Neural crest cell (in vitro differentiated cells): ENCODE measurements around the gene SCN5A. TPM values are rescaled to one million over a fixed set of nuclear protein-coding genes. Genes with fewer than 3 reads are reported as not detected.

Source experiments
- DNase-seq: peaks from one replicate; pipeline ENCODE4 v3.0.0; 2021; ENCODE audit warnings: low read depth, mixed read lengths, low spot score
- H3K27ac Mint-ChIP-seq: one replicate; pipeline ENCODE4 v1.8.0; 2021; ENCODE audit warnings: mild to moderate bottlenecking, mixed read lengths; ENCODE audit not compliant: unreplicated experiment
- H3K27me3 Mint-ChIP-seq: 2 replicates; pipeline ENCODE4 v1.8.0; 2021; ENCODE audit warnings: low read depth, mild to moderate bottlenecking, mixed read lengths
- H3K36me3 Mint-ChIP-seq: 2 replicates; pipeline ENCODE4 v1.8.0; 2021; ENCODE audit warnings: low read depth, mild to moderate bottlenecking, mixed read lengths
- H3K4me1 Mint-ChIP-seq: 2 replicates; pipeline ENCODE4 v1.8.0; 2021; ENCODE audit warnings: mixed read lengths
- H3K4me3 Mint-ChIP-seq: one replicate; pipeline ENCODE4 v1.8.0; 2021; ENCODE audit warnings: mild to moderate bottlenecking, mixed read lengths
- H3K9me3 Mint-ChIP-seq: 2 replicates; pipeline ENCODE4 v1.8.0; 2021; ENCODE audit warnings: mixed read lengths
- CTCF ChIP-seq: fragments of 200-600 bp; sonication (generic); conservative IDR thresholded peaks from 2 replicates; pipeline ENCODE4 v1.5.0; 2021; ENCODE audit warnings: antibody characterized with exemption, mild to moderate bottlenecking
- total RNA-seq: library from RNA; stranded (reverse); gene quantifications from 2 replicates; pipeline ENCODE4 v1.2.1, GENCODE V29; 2021

Gene SCN5A
- total RNA-seq, 1 donor from 2014 or later: 1.2 TPM

GRCh38 chr3:38651153-38651789 is 1.8 kb upstream of the SCN5A start:
- peak overlapping the region; percentile 68 for H3K4me3 Mint-ChIP-seq
- H3K36me3 Mint-ChIP-seq: no peaks in the 10 kb centered on the region
- H3K4me1 Mint-ChIP-seq: peaks cover 10% of the 10 kb centered on the region
- H3K27me3 Mint-ChIP-seq: peaks cover 37% of the 10 kb centered on the region
- TF ChIP-seq CTCF: peak; percentile 92
- peak; percentile 61 for DNase-seq
- no peak overlapping the region for H3K27ac Mint-ChIP-seq
- no peaks in the 10 kb centered on the region for H3K9me3 Mint-ChIP-seq

DNA sequence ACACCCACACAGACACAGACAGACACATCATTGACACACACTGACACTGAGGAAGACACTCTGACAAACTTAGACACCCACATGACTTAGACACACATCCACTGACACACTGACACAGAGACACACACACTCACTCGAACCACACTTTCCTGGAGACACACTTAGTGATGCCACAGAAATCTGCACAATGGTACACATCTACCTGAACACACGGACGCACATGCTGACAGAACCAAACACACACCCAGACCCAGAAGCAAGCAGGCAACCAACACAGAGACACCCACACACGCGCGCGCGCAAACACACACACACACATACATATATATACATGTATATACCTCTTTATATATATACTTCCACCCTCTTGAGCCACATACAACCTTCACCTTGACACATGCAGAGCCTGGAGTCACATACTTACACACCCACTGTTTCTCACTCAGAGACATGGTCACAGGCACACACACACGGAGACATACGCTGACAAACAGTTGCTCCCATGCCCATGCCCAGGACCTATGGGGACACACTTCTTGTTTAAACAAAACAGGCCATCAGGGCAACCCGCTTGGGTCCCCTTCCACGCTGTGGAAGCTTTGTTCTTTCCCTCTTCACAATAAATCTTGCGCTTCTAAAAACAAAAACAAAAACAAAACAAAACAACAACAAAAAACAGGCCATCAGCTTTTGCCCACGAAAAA is 913 bp upstream of the SCN5A start:
- H3K4me3 Mint-ChIP-seq: no peak overlapping the region
- DNase-seq: no peak
- no peaks in the 10 kb centered on the region for H3K9me3 Mint-ChIP-seq
- peaks cover 30% of the 10 kb centered on the region for H3K27me3 Mint-ChIP-seq
- peaks cover 4% of the 10 kb centered on the region for H3K4me1 Mint-ChIP-seq
- no peak for TF ChIP-seq CTCF
- no peaks in the 10 kb centered on the region for H3K36me3 Mint-ChIP-seq
- H3K27ac Mint-ChIP-seq: no peak overlapping the region

GRCh38 chr3:38648659-38649499 is 608 bp downstream of the SCN5A start:
- DNase-seq: no peak
- H3K4me3 Mint-ChIP-seq: peak overlapping the region; percentile 60
- H3K27ac Mint-ChIP-seq: no peak overlapping the region
- TF ChIP-seq CTCF: no peak
- H3K27me3 Mint-ChIP-seq: peaks cover 21% of the 10 kb centered on the region
- peaks cover 4% of the 10 kb centered on the region for H3K4me1 Mint-ChIP-seq
- H3K36me3 Mint-ChIP-seq: no peaks in the 10 kb centered on the region
- H3K9me3 Mint-ChIP-seq: no peaks in the 10 kb centered on the region

GRCh38 chr3:38648024-38648658 is 1.3 kb downstream of the SCN5A start:
- Mint-ChIP-seq H3K27ac (no peak overlapping the region), H3K36me3 (no peaks in the 10 kb centered on the region), H3K4me1 (peaks cover 4% of the 10 kb centered on the region), H3K9me3 (no peaks in the 10 kb centered on the region), H3K4me3 (peak overlapping the region; percentile 60), H3K27me3 (peaks cover 14% of the 10 kb centered on the region)
- no peak for DNase-seq
- no peak for TF ChIP-seq CTCF

- no peak overlapping the region for H3K4me3 Mint-ChIP-seq
- no peaks in the 10 kb centered on the region for H3K36me3 Mint-ChIP-seq
- TF ChIP-seq CTCF: no peak
- no peaks in the 10 kb centered on the region for H3K9me3 Mint-ChIP-seq
- peaks cover 4% of the 10 kb centered on the region for H3K4me1 Mint-ChIP-seq
- no peak for DNase-seq
- H3K27me3 Mint-ChIP-seq: peaks cover 6% of the 10 kb centered on the region
- H3K27ac Mint-ChIP-seq: no peak overlapping the region
These were observed 2.1 kb downstream of the SCN5A start for GRCh38 chr3:38647217-38647970.
